Thyroid gland (tissue), 4 donors: ENCODE data around the gene KLF7.

Experiments
- CTCF ChIP-seq, 6 experiments: fragments of 200-600 bp in 3 of 6; fragments of 450-650 bp in 3 of 6; sonication (generic) in 3 of 6; IDR thresholded peaks; one replicate each; pipeline ENCODE4 v1.5.1; 2016 to 2019; ENCODE audit warnings: antibody characterized with exemption in 6 of 6, mild to moderate bottlenecking in 2 of 6, inconsistent platforms in 1 of 6, moderate library complexity in 1 of 6
- POLR2A ChIP-seq, 2 donors: fragments of 450-650 bp; IDR thresholded peaks; one replicate each; pipeline ENCODE4 v1.6.1; 2017; ENCODE audit warnings: antibody characterized with exemption in 2 of 2, mild to moderate bottlenecking in 2 of 2, moderate library complexity in 1 of 2

- TF ChIP-seq CTCF (IDR thresholded peaks at IDR 0.05): no peak
- no peak for TF ChIP-seq POLR2A (IDR thresholded peaks at IDR 0.05)
Measured at GRCh38 chr2:207107551-207107950, 58.2 kb downstream of the KLF7 start.
